ENCODE results near the gene PTPN7. TPM values are rescaled to one million over a fixed set of nuclear protein-coding genes. Genes with fewer than 3 reads are reported as not detected.
"Not testable (repeated sequence)": the region's sequence is repeated elsewhere in the genome, so short reads cannot be mapped to it uniquely, and the experiment has no call there.

The PTPN7 gene
- total RNA-seq, 1 experiment from 2014 or later = not detected

DNA sequence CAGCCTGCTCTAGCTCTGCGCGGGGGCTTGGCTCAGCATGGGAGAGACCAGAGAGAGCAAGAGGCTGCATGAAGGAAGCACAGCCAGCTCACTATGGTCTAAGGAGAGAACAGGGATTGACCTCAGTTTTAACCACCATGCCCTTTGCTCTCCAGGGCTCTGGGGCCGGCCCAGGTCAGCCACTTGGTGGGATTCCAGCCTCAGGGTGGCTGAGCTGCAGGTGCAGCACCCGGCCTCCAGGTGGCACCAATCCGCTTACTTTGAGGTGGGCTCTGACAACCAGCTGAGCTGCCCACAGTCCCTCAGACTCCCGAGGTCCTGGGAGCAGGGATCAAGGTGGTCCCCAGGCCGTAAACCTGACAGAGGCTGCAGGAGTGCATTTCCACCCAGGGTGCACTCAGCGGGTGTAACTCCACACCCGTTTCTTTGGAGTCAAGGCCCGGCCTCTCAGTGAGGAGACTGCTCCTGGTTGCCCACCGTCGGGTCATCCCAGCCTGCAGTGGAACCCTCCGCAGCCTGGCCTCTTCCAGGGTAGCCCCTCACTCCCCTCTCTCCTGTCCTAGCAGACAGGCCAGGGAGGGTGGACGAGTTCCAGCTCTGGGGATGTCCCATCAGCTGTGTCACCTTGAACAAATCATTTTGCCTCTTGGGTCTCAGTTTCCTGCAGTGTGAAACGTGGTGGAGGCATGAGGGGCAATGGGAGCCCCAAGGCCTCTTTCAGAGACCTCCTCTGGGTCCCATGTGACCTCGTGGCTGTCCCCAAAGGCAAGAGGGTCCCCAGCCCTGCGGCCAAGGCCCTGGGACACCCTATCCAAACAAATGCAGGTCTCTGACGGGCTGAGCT, 32.6 kb upstream of the PTPN7 start:
- in situ Hi-C loops (cut with HindIII; ENCODE audit: low pct_unique_long_range_greater_than_20kb, low sequenced_read_pairs) = no loop called here
- DNase-seq (ENCODE audit: low read depth) = peak; percentile 25

- in situ Hi-C loops (cut with HindIII; ENCODE audit: low pct_unique_long_range_greater_than_20kb, low sequenced_read_pairs) = not testable (repeated sequence)
Observed at GRCh38 chr1:202191391-202191790, 31.0 kb upstream of the PTPN7 start.

GRCh38 chr1:202189918-202190715, 29.7 kb upstream of the PTPN7 start:
- DNase-seq (ENCODE audit: low read depth) = no peak
- in situ Hi-C loops (cut with HindIII; ENCODE audit: low pct_unique_long_range_greater_than_20kb, low sequenced_read_pairs) = no loop called here

More at GRCh38 chr1:202191391-202191790, 31.0 kb upstream of the PTPN7 start:
- DNase-seq (ENCODE audit: low read depth) = not testable (repeated sequence)

GRCh38 chr1:202189001-202189790, 28.8 kb upstream of the PTPN7 start:
- DNase-seq (ENCODE audit: low read depth) = peak; percentile 27

GRCh38 chr1:202187697-202188407, 27.4 kb upstream of the PTPN7 start:
- in situ Hi-C loops (cut with HindIII; ENCODE audit: low pct_unique_long_range_greater_than_20kb, low sequenced_read_pairs) = no loop called here
- DNase-seq (ENCODE audit: low read depth) = no peak

More at GRCh38 chr1:202189001-202189790, 28.8 kb upstream of the PTPN7 start:
- in situ Hi-C loops (cut with HindIII; ENCODE audit: low pct_unique_long_range_greater_than_20kb, low sequenced_read_pairs) = no loop called here

GRCh38 chr1:202187041-202187671, 26.8 kb upstream of the PTPN7 start:
- in situ Hi-C loops (cut with HindIII; ENCODE audit: low pct_unique_long_range_greater_than_20kb, low sequenced_read_pairs) = no loop called here
- DNase-seq (ENCODE audit: low read depth) = no peak

DNA sequence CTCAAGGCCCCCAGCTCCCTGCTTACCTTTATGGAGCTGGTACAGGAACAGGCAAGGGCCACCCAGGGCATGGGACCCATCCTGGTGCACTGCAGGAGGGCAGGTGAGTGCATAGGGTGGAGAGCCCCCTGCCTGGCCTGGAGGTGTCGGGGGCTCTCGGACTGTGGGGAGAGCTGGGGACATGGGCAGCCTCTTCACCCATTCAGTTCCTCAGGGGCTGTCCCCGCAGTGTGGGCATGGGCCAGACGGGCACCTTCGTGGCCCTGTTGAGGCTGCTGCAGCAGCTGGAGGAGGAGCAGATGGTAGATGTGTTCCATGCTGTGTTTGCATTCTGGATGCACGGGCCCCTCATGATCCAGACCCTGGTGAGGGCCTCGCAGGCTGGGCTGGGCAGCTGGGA, 25.9 kb upstream of the PTPN7 start:
- in situ Hi-C loops (cut with HindIII; ENCODE audit: low pct_unique_long_range_greater_than_20kb, low sequenced_read_pairs) = no loop called here
- DNase-seq (ENCODE audit: low read depth) = no peak

DNA sequence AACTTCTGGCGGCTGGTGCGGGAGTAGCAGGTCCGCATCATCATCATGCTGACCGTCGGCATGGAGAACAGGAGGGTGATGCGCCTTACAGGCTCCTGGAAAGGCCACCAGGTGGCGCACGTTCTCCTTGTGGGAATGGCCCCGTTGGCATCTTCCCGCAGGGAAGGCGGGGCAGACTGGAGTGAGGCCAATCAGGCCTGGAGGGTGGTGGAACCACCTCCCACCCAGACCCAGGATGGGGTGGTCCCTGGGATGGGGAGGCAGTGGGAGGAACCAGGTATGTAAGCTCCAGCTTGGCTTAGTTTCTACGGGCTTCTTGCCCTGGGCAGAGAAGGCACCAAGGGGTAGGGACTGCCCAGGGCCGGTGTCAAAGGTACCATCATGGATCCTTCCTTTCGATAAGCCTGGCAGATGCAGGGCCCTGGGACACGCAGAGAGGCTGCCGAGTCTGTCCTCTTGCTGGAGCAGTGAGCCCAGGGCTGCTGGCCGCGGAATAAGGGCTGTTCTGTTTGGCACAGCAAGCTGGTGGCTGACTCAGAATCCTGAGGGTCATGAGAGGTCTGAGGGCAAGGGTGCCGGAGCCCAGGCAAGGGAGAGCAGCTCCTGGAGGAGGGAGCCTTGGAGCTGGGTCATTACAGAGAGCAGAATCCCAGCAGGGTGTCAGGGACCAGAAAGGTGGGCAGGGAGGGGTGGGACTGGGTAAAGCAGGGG, 24.5 kb upstream of the PTPN7 start:
- in situ Hi-C loops (cut with HindIII; ENCODE audit: low pct_unique_long_range_greater_than_20kb, low sequenced_read_pairs) = no loop called here
- DNase-seq (ENCODE audit: low read depth) = peak; percentile 88

DNA sequence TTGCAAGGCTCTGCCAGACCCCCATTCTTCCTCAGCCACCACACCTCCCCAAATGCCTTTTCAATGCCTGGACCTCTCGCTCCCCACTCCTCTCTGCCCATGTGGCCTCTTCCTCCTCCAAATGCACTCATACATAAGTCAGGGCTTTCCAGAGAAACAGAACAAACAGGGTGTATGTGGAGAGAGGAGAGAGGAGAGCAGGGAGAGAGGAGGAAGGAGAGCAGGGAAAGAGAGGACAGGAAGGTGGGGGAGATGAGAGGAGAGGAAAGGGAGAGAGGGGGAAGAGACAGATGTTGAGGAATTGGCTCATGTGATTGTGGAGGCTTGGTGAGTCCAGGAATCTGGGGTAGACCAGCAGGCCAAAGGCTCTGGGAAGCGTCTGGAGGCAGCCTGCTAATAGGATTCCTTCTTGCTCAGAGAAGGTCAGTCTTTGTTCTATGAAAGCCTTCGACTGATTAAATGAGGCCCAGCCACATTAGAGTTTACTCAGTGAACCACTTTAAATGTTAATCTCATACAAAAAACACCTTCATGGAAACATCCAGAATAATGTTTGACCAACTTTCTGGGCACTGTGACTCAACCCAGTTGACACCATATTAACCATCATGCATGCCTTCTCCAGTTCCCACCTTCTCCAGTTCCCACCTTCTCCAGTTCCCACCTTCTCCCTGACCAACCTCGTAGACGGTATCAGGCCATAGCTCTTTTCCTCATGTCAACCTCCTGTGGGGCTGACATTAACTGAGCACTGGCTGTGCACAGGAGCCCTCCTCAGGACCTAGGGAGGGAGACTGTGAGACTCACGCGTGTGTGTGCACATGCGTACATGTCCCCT, 21.9 kb upstream of the PTPN7 start:
- no peak for DNase-seq (ENCODE audit: low read depth)
- in situ Hi-C loops (cut with HindIII; ENCODE audit: low pct_unique_long_range_greater_than_20kb, low sequenced_read_pairs) = no loop called here

DNA sequence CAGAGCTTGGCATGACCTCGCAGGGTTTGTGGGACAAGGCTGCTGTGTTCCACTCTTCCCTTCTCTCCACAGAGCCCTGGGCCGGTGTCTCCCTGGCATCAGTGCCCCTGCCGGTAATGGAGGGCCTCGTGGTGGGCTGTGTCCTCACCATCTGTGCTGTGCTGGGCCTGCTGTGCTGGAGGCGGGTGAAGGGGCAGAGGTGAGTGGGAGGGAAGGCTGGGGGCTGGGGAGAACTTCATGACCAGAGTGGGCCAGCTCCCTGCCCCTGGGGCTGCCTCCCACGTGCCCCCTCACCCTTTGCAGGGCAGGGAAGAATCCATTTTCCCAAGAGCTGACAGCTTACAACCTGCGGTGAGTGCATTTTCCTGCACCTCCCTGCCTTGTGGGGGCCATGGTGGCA, 21.2 kb upstream of the PTPN7 start:
- in situ Hi-C loops (cut with HindIII; ENCODE audit: low pct_unique_long_range_greater_than_20kb, low sequenced_read_pairs) = no loop called here
- no peak for DNase-seq (ENCODE audit: low read depth)

- DNase-seq (ENCODE audit: low read depth); in situ Hi-C loops (cut with HindIII; ENCODE audit: low pct_unique_long_range_greater_than_20kb, low sequenced_read_pairs): not testable (repeated sequence)
Observed at GRCh38 chr1:202180751-202181139, 20.3 kb upstream of the PTPN7 start.

DNA sequence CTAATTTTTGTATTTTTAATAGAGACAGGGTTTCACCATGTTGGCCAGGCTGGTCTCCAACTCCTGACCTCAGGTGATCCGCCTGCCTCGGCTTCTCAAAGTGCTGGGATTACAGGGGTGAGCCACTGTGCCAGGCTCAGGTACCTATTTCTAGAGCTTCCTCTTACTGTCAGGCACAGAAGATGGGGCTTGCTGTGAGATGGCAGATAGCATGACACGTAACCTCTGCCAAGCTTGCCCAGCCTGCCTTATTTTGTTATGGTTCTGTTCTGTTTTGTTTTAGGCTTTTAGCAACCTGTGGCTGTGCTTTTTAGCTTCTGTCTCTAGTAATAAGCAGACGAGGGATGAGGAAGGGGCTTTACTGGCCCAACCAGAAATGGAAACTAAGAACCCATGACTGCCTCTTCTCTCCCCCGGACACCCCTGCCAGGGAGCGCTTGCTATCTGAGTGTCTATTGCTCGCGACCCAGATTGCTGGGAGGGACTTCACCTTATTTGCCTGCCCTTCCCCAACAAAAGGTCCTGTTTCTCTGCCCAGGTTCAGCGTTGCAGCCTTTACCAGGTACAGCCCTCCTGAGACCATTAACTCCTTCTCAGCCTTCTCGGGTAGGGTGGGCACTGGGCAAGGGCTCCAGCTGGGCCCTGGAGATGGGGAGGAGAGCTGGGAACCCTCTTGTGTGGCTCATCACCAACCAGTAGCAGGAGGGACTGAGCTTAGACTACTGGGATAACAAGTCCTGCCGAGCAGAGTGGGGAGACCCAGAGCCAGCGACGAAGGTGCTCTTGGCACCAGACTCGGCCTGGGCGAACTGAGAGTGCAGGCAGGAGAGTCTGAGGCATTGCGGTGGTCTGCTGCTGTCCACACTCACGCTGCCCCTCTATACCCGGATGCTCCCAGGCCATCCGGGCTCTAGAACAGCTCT, 19.7 kb upstream of the PTPN7 start:
- in situ Hi-C loops (cut with HindIII; ENCODE audit: low pct_unique_long_range_greater_than_20kb, low sequenced_read_pairs) = no loop called here

DNA sequence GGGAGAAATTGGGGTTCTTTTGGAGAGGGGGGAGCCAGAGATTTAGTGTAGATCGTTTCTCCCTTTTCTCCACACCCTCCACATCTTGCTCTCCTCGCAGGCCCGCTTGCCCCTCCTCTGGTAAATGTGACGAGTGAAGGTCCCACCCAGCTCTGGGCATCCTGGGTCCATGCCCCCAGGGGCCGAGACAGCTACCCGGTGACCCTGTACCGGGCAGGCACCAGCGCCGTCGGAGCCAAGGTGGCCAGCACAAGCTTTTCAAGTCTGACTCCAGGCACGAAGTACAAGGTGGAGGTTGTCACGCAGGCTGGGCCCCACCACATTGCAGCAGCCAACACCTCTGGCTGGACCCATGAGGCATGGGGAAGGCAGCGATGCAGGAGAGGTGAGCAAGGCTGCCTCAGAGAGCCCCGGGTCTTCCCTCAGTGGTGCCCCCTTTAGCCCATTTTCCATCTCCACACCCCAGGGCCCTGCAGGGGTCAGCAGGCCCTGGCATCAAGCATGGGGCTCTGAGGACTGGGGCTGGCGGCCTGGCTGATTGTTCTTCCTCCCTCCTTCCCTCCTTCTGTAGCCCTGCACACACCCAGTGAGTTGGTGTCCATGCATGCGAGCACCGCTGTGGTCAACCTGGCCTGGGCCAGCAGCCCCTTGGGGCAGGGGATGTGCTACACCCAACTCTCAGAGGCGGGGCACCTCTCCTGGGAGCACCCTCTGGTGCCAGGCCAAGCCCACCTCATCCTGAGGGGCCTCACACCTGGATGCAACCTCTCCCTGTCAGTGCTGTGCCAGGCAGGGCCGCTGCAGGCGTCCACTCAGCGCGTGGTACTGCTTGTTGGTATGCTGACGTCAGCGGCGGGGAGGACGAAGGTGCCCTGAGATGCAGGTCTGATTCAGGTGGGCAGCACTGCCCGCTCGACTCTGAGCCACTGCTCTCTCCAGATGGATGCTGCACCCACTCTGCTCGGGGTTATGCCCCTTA, 16.8 kb upstream of the PTPN7 start:
- DNase-seq (ENCODE audit: low read depth) = no peak
- in situ Hi-C loops (cut with HindIII; ENCODE audit: low pct_unique_long_range_greater_than_20kb, low sequenced_read_pairs) = no loop called here

More for the DNA sequence above, 19.7 kb upstream of the PTPN7 start:
- DNase-seq (ENCODE audit: low read depth) = no peak

GRCh38 chr1:202173993-202174392, 13.6 kb upstream of the PTPN7 start:
- no peak for DNase-seq (ENCODE audit: low read depth)
- in situ Hi-C loops (cut with HindIII; ENCODE audit: low pct_unique_long_range_greater_than_20kb, low sequenced_read_pairs) = no loop called here
